ENCODE results near the gene FAM181A.

GRCh38 chr14:93958567-93959238, 31.6 kb downstream of the FAM181A start:
- no peak for TF ChIP-seq GATA3 (IDR thresholded peaks at IDR 0.05; ENCODE audit: low read depth, low read length)
- TF ChIP-seq GATA2 (IDR thresholded peaks at IDR 0.05; ENCODE audit: low read depth, low read length), result no peak
